Uterus (tissue), 4 donors: ENCODE data around the gene LIME1. TPM values are rescaled to one million over a fixed set of nuclear protein-coding genes. Genes with fewer than 3 reads are reported as not detected.

ENCODE experiments used
- DNase-seq, 2 donors: peaks; one replicate each; pipeline ENCODE4 v3.0.0-alpha.2; 2019 to 2020
- H3K27ac ChIP-seq, 2 donors: fragments of 200-600 bp; sonication (generic); 1 replicate in 1 of 2; 2 replicates in 1 of 2; pipeline ENCODE4 v1.5.1; 2016 to 2018
- H3K27me3 ChIP-seq, 2 donors: fragments of 200-600 bp; sonication (generic); one replicate each; pipeline ENCODE4 v1.5.1; 2018 to 2019; ENCODE audit warnings: control low read depth in 1 of 2
- H3K36me3 ChIP-seq, 2 donors: fragments of 200-600 bp; sonication (generic); one replicate each; pipeline ENCODE4 v1.5.1; 2019; ENCODE audit warnings: control low read depth in 1 of 2
- H3K4me1 ChIP-seq, 2 donors: fragments of 200-600 bp; sonication (generic); one replicate each; pipeline ENCODE4 v1.5.1; 2018 to 2019; ENCODE audit warnings: control low read depth in 1 of 2
- H3K4me3 ChIP-seq, 2 donors: fragments of 200-600 bp; sonication (generic); 1 replicate in 1 of 2; 2 replicates in 1 of 2; pipeline ENCODE4 v1.5.1; 2018 to 2019; ENCODE audit warnings: mild to moderate bottlenecking in 1 of 2
- H3K9me3 ChIP-seq, 2 donors: fragments of 200-600 bp; sonication (generic); one replicate each; pipeline ENCODE4 v1.5.1; 2019; ENCODE audit warnings: control low read depth in 1 of 2
- POLR2A ChIP-seq, 2 donors: fragments of 450-650 bp; IDR thresholded peaks; one replicate each; pipeline ENCODE4 v1.6.1; 2016; ENCODE audit warnings: antibody characterized with exemption in 2 of 2, mild to moderate bottlenecking in 1 of 2, moderate library complexity in 1 of 2
- intact Hi-C: fragments of 100-400 bp; cut with DNase I; formaldehyde crosslinking; loops from one replicate; pipeline ENCODE4 v1.15.1; 2023; ENCODE audit warnings: low total_unique reads
- total RNA-seq, 4 donors: library from RNA; depleted of rRNA in 3 of 4; stranded (reverse); fragments of >200 nt in 3 of 4; gene quantifications; one replicate each; pipeline versions ENCODE4 v1.1.0 to v1.2.4, GENCODE V29; 2014 to 2023
- TF ChIP-seq, protein P1 (sequence below), 4 experiments: fragments of 200-600 bp in 2 of 4; fragments of 450-650 bp in 2 of 4; sonication (generic) in 2 of 4; IDR thresholded peaks; one replicate each; pipeline ENCODE4 v1.5.1; 2016 to 2019; ENCODE audit warnings: antibody characterized with exemption in 4 of 4, mild to moderate bottlenecking in 2 of 4, moderate library complexity in 1 of 4
- donor health status: DM: yes; HTN: yes; CAD: no.

Gene LIME1
- total RNA-seq, 4 donors from 2014 or later: 2.6 to 10.5 (median 8.4) TPM

DNA sequence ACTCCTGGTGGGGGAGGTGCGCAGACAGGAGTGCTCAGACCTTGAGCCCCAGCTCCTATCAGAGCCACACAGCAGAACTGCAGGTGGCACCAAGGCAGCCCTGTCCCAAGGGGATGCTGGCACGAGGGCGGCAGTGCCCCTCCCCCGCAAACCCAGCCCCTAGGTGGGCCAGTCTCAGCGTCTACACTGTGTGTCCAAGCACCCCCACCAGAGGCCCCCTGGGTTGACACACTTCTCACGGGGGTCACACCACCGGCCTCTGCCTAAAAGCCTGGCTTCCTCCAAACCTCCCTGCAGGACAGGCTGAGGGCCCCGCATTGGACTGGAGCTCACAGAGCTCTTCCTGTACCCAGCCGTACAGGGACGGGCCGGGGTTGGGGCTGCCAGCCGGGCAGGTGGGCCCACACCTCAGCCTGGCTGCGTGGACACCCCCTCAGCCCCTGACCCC is 11.2 kb downstream of the LIME1 start:
- no peak for TF ChIP-seq POLR2A (IDR thresholded peaks at IDR 0.05)
- TF ChIP-seq, protein P1, sequence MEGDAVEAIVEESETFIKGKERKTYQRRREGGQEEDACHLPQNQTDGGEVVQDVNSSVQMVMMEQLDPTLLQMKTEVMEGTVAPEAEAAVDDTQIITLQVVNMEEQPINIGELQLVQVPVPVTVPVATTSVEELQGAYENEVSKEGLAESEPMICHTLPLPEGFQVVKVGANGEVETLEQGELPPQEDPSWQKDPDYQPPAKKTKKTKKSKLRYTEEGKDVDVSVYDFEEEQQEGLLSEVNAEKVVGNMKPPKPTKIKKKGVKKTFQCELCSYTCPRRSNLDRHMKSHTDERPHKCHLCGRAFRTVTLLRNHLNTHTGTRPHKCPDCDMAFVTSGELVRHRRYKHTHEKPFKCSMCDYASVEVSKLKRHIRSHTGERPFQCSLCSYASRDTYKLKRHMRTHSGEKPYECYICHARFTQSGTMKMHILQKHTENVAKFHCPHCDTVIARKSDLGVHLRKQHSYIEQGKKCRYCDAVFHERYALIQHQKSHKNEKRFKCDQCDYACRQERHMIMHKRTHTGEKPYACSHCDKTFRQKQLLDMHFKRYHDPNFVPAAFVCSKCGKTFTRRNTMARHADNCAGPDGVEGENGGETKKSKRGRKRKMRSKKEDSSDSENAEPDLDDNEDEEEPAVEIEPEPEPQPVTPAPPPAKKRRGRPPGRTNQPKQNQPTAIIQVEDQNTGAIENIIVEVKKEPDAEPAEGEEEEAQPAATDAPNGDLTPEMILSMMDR (IDR thresholded peaks at IDR 0.05): no peak
- Histone ChIP-seq H3K36me3 (no peaks in the 10 kb centered on the region), H3K27ac (no peak overlapping the region), H3K4me3 (no peak overlapping the region), H3K4me1 (no peaks in the 10 kb centered on the region), H3K9me3 (no peaks in the 10 kb centered on the region), H3K27me3 (no peaks in the 10 kb centered on the region)
- no peak for DNase-seq
- intact Hi-C loops: no loop called here

DNA sequence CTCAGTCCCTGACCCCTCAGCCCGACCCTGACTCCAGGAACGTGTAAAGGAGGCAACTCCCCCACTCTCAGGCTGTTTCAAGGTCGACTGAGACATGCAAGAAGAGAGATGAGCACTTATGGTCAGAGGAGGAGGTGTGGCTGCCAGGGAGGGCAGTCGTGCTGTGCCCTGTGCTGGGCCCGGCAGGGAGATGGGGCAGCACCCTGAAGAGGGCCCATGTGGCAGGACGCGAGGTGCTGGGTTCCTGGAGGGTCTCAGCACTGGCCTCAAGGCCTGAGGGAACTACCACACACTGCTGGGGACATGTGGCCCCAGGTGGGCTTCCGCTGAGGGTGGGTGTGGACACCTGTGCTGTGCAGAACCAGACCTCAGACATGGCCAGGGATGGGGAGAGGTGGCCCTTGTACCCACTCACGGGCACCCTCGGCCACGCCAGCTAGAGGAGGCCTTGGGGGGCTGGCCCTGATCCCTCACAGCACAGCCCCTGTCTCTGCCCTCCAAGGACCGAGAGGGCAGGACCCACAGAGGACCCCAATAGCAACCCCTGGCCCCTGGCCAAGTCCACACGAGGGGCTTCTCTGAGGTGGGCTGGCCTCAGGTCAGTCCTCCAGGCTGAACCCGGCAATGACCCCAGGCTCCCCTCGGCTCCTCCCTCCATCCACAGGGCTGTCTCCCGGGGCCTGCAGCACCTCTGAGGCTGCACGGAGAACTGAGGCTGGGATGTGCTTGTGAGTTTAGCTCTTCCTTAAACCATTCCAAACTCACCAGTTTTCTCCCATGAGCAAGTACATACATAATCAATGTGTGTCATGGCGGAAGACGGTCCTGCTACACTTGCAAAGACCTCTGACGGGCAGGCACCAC is 11.8 kb downstream of the LIME1 start:
- Histone ChIP-seq H3K4me3 (no peak overlapping the region), H3K27ac (no peak overlapping the region), H3K4me1 (no peaks in the 10 kb centered on the region), H3K9me3 (no peaks in the 10 kb centered on the region), H3K27me3 (no peaks in the 10 kb centered on the region), H3K36me3 (no peaks in the 10 kb centered on the region)
- no peak for TF ChIP-seq POLR2A (IDR thresholded peaks at IDR 0.05)
- TF ChIP-seq, protein P1 (IDR thresholded peaks at IDR 0.05): no peak
- intact Hi-C loops: no loop called here
- DNase-seq: peak in 1 of 2 donors; percentile 31

DNA sequence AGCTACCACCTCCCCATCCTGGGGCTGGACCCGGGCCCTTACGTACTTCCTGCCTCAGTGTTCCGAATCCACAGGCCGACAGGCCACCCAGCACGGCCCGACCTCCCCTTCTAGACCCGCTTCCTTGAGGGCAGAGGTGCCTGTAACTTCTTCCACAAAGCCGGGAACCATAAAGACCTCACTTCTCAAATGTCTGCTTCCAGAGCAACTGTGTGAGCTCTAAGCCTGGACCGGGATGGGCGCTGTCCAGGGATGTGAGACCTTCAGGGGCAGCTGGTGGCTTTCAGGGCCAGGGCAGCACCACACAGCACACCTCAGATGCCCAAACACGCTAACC is 12.4 kb downstream of the LIME1 start:
- Histone ChIP-seq H3K27ac (no peak overlapping the region), H3K4me3 (no peak overlapping the region), H3K27me3 (no peaks in the 10 kb centered on the region), H3K4me1 (no peaks in the 10 kb centered on the region), H3K9me3 (no peaks in the 10 kb centered on the region), H3K36me3 (no peaks in the 10 kb centered on the region)
- intact Hi-C loops: no loop called here
- DNase-seq: no peak
- TF ChIP-seq, protein P1 (IDR thresholded peaks at IDR 0.05): no peak
- no peak for TF ChIP-seq POLR2A (IDR thresholded peaks at IDR 0.05)

DNA sequence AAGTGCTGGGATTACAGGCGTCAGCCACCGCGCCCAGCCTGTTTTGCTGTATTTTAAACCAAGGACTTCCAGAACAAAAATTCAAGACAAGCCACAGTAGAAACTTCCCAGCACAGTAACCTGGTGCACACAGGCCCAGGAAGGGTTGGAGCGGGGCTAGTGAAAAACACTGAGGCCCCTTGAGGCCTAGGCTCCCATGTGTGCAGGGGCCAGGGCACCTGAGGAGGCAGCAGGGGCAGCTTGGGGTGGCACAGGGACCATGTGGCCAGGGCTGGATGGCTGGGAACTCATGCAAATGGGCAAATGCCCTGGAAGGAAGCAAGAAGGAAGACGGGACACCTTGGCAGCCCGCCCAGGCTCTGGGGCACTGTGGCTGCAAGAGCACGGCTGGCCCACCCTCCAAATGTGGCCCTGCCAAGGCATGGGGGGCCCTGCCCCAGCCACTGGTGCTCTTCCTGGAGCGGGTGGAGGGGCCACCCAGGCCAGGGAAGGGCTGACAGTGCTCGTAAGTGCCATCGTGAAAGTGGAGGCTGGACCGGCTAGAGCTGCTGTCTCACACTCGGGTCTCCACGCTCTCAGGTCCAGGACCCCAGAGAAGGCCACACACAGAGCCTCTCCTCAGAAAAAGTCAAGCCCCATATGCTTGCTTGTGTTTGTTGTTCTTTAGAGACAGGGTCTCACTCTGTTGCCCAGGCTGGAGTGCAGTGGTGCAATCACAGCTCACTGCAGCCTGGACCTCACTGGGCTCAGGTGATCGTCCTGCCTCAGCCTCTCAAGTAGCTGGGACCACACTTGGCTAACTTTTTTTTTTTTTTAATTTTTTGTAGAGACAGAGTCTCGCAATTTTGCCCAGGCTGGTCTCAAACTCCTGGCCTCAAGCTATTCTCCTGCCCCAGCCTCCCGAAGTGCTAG is 13.4 kb downstream of the LIME1 start:
- Histone ChIP-seq H3K27ac (no peak overlapping the region), H3K4me3 (no peak overlapping the region), H3K36me3 (no peaks in the 10 kb centered on the region), H3K9me3 (no peaks in the 10 kb centered on the region), H3K4me1 (no peaks in the 10 kb centered on the region), H3K27me3 (no peaks in the 10 kb centered on the region)
- TF ChIP-seq, protein P1 (IDR thresholded peaks at IDR 0.05): no peak
- TF ChIP-seq POLR2A (IDR thresholded peaks at IDR 0.05): no peak
- intact Hi-C loops: no loop called here
- DNase-seq: no peak
